HG03103 (cell line): Measurements from ENCODE around the gene ZNF503.

ENCODE experiments used
- ATAC-seq: cut with Tn5 transposase; IDR thresholded peaks from one replicate; pipeline ENCODE4 v1.9.1; 2021; ENCODE audit warnings: low read depth; ENCODE audit not compliant: unreplicated experiment

Gene ZNF503

DNA sequence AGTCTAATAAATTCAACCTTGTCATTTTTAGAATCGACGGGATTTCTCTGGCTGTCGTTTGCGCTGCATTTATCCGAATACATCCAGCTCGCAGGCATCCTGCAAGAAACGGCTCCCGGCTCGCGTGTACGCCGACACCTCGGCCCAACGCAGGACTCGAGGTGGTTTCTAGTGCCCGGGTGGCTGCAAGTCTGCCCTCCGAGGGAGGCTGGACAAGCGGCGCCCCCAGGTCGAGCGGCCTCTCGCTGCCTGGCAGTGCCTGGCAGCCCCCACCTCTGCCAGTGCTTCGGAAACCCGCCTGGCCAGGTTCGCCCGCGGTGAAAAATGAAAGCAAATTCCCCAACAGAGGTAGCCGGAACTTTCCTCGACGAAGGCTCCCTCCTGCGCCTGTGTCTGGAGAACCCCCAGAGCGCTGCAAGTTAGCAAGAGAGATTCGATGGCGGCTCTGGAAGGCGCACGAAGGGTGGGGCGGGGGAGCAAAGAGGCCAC, 5.7 kb upstream of the ZNF503 start:
- no peak for ATAC-seq

DNA sequence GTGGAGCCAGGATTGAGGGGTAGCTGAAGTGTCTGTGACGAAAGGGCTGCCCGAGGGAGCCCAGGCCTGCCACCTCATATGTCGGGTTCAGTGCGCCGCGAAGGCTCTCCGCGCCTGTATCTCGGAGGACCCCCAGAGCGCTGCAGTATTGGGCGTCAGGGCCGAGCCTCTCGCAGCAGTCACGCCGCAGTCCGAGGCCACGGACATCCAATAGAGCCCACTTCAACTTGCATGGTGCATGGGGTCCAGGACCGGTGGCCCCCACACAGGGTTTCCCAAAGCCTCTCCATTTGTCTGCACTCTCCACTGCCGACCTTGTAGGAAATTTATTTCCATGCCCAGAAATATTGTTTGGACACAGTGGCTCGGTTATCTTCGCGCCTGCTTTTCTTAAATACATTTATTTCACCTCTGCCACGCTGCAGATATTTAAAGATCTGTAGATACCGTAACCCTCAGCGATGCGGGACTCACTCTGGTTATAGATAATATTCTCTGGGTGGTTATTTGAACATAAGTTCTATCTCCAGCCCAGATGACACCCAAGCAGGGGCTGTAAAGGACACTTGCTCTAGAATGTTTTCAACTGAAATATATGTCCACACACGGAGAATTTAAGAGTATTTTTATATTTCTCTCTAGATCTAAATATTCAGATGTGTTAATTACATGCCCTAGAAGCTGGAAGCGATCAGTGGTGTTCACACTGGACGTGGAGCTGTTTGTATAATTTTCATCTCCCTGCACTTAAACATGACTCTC, 5.1 kb upstream of the ZNF503 start:
- ATAC-seq: no peak

DNA sequence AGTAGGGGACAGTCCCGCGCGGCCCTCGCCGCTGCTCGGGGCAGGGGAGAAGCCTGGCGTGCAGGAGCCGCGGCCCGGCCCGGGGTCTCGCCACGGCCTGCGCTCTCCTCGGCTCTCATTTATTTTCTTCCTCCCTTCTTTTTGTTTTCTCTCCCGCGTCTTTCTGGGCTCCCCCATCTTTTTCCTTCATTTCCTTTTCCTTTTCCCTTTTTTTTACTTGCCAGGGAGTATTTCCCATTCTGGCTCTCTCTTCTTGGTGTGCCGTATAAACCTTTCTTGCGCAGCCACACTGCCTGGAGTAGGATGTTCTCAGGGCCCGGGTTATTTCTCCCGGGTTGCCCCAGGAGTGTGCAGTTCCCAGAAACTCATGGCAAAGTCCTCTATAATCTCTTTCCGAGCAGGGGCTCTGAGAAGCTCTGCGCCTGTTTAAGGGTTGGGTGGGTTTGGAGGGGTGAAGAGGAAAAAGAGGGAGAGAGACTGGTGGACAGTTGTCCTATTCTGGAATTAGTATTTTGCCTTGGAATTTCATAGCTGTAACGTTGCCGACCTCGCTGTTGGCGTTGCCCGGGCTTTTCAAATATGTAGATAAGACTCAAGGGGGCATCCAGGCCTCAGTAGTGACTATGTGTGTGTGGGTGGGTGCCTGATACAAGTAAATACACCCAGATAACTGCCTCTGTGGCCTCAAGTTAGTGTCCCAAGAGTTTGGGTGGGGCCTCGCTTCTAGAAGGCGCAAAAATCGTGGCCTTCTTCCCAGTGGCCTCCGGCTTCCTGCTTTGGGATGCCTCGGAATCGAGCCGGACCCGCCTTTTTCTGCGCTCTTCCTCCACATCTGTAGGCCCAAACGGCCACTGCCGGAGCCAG, 4.3 kb upstream of the ZNF503 start:
- ATAC-seq: no peak

DNA sequence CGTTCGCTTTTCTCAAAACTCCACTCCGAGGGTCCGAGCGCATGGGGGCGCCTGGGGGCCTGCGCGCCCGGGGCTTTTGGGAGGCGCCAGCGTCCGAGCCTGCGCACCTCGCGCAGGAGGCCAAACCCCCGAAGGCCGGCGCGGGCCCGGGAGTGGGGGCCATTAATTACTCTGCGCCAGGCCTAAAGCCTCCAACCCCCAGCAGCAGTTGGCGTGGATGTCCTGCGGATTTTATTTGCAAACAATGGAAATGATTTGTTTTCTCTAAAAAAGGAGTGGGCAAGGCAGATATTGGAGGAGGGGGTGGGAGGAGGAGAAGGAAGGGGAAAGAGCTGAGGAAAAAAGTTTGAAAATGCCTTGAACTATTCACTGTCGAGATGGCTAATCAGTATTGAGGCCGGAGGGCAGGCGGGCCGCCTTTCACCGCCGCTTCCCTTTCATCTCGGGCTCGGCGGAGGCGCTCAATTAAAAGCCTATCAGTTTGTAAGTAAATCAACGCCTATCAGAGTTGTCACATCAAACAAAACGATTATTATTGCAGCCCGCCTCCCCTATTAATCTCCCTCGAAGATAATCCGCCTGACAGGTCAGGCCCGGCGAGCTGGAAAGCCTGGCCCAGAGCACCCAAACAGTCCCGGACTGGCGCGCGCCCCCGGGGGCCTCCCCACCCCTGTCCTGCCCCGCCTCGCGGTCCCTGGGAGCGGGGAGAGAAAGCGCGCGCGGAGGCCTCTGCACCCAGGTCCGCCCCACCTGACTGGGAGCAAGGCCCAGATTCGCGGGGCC, 3.4 kb upstream of the ZNF503 start:
- no peak for ATAC-seq

DNA sequence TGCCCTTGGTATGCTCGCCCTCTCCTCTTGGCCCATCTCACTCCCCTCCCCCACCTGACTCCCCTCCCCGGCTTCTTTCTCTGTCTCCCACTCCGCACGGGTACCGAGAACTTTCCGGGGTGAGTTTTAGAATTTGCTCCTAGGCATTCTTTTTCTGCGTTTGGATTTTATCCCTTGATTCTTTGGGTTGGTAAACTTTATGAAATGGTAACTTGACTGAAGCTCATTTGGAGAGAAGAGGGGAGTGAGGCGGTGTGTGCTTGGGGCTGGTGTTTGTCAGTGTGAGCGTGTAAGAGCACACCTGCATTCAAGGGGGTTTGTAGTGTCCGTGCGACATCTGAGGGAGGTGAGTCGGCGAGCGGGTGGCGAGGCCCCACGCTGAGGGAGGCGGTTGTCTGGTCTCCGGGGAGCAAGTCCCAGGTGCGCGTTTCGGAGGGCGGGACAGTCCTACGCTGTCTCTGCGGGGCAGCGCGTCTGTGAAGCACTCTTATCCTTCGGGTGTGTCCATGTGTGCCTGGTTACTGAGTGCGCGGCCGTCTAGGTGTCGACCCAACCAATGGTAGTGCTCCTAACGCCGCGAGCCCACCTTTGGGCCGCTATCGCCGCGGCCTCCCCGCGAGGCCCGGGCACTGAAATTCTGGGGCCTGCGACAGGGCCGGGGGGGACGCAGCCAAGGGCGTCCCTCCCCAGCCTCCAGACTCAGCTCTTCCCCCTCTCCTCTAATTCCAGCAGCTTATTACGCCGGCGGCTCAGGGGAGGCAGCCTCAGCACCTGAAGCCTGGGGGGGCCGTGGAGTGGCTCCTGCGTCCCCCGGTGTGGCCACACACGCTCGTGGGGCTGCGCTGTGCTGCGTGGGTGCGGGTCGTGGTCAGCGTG, 2.6 kb upstream of the ZNF503 start:
- no peak for ATAC-seq

DNA sequence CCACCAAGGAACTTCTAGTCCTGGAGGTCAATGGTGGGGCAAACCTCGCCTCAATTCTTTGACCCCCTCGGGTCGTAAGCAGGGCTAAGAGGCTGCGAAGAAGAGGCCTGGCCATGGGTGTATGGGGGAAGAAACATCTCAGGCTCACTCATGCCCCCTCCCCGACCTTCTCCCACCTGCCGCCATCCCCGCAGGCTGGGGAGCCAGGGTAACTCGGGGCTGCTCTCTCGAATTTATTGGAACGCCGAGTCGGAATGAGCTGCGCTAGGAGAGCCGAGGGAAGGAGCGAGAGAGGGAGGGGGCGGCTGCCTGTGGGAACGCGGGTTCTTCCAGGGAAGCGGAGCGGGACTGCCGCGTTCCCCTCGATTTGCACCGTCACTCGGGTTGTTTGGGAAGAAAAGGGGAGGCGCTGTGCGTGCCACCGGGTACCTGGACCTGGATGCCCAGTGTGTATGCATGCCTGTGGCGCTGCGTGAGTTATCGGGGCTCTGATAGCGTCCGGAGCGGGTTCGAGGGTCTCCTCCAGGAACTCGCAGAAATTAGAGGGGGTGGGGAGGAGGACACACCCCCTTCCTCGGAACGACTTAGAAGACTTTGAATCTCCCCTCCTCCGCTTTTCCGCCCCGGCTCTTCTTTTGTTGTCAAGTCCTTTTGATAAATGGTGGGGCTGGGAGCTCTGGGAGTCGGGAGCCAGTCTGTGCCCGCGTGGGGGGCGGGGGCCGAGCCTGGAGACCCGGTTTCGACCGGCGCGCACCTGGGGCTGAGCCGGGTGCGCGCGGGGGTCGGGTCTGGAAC, 1.8 kb upstream of the ZNF503 start:
- ATAC-seq: no peak

DNA sequence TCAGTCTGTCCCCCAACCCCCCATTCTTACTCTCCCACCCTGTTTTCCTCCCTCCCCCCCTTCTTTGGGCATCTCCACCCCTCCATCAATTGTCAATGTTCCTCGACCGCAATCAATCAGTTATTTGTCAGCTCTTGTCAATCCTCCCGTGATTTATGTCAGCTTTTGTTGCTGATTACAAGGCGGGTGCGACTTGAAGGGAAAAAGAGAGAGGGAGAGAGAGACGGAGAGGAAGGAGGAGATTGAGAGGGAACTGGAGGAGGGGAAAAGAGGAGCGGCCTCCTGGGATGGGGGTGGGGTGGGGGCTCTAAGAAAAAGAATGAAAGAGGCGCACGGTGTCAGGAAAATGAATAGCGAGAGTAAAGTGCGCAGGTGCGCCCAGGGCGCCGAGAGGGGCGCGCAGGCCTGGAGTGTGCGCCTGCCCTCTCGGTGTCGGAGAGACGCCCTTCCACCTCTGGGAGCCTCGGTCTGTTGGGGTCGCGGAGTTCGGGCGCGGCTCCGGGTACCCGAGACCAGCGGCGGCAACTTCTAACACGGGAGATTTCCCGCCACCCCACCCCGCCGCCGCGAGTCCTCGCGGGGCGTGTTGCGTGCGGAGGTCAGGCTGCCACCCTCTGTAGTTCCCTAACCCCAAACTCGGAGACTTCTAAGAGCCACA, 1.1 kb upstream of the ZNF503 start:
- ATAC-seq: no peak

DNA sequence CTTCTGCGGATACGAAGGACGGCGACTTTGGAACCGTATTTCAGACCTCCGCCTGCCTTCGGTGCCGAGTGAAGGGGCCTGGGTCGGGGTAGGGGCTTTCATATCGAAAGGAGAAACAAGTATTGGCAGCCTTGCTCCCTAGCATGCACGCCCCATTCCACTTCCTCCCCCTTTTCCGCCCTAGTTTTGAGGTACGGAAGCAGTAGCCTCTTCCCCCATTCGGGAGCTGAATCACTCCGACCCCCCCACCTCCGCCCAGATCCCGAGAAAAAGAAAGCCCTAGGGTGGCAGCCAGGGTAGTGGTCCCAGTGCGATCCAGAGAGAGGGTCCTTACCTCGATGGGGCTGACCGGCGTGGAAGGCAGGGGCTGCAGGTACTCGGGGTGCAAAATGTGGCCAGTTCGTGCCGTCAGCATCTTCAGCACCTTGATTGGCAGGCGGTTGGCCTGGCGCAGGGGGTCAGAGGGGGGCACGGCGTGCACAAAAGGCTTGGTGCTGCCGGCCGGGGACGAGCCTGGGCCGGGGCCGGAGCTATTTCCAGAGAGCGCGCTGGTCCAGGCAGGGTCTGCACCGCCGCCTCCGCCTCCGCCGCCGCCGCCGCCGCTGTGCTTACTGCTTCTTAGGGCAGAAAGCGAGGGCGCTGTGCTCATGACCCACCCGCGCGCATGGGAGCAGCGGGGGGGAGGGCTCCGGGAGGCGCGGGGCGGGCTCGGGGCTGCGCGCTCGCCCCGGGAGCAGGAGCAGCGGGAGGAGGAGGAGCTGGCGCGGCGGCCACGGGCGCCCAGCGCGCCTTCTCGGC, 594 bp downstream of the ZNF503 start:
- ATAC-seq: no peak

DNA sequence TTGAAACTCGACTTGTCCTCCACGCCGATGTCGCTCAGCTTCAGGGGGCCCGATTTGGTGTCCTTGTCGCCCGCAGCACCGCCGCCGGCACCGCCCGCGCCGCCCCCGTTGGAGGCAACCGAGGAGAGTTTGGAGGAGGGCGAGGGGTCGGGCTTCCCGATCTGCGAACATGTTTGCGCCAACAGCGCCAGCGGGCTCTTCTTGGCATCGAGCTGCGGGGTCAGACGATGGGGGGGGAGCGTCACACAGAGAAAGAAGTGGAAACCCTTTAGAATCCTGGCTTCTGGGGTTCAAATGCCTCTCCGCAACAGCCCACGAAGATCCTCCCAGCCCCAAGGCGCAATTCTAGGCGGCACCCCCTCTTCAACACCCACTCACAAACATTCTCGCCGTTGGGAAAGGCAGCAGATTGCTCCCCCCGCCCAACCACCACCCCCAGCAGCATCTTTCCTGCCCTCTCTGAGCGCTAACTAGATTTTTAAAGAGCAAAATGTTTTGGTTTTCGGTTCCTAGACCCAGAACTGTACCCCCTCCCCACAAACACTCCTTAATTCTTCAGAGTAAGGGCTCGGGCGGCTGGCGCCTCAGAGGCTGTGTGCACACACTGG, 1.3 kb downstream of the ZNF503 start:
- no peak for ATAC-seq

DNA sequence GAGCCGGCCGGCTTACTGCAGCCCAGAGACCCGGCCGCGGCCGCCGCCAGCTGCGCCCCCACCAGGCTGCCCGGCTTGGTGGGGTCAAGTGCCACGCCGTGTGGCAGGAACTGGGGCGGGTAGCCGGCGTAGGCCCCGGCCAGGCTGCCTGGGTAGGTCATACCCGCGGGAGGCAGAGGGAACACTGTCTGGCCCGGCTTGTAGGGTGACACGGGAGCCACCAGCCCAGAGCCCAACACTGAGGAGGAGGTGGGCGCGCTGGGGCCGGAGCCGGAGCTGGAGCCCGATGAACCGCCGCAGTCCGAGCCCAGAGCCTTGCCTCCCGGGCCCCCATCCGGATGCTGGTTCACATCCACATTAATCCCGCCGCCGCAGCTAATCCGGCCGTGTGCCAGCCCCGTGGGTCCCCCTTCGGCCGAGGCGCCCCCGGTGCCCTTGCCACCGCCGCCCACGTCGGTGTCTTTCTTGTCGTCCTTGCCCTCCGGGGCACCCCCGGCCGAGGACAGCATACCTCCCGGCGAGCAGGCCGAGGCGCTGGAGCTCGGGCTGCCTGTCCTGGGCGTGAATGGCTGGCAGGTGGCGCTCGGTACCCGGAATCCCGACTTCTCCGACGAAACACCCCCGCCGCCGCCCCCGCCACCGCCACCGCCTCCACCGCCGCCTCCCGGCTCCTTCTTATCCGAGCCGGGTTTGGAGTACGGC, 2.0 kb downstream of the ZNF503 start:
- ATAC-seq: no peak

DNA sequence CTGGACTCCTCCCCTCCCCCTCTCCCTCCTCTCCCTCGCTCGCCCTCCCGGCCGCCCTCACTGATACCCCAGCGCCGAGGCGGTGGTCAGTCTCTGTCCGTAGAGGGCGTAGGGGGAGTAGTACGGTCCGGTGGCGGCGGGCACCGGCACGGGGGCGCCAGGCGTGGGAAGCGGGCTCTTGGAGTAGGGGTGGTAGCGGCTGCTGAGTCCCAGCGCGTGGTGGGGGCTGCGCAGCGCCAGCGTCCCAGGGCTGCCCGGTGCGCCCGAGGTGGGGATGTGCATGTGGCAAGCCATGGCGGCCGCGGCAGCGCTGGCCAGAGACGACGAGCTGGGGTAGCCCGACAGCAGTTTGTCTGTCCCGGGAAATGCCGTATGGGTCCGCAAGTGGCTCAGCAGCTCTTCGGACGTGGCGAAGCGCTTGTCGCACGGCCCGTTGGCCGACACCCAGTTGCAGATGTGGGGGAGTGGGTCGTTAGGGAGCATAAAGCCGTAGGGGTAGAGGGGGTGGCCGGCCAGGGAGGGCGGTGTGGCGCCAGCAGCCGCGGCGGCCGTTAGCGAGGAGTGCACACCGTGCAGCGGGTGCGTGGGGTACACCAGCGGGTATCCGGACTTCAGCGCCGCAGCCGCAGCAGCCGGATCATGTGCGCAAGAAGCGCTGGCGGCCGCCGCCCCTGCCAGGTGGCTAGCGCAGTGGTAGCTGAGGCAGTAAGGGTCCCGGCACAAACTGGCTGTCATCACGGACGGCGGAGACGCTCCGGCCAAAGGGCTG, 2.7 kb downstream of the ZNF503 start:
- no peak for ATAC-seq

DNA sequence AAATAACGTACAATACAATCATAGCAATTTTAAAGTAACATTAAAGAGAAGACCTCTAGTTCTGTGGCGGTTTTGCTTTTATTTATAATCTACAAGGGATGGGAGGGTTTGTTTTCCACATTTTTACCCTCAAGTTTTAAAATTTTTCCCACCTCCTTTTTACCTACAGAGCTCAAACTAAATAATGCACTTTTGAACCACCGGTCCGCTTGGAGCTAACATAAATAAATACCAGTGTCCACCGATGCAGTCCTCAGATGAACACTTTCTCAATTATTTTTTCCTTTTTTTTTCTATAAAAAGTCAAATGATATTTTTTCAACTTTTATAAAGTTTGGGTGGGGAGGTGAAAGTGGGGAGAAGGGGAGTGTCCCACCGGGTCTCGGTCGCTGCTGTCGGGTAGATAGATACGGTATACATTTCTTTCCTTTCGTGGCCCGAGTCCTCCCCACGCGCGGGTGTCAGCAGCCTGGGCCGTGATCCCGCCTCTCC, 3.3 kb downstream of the ZNF503 start:
- ATAC-seq: no peak

DNA sequence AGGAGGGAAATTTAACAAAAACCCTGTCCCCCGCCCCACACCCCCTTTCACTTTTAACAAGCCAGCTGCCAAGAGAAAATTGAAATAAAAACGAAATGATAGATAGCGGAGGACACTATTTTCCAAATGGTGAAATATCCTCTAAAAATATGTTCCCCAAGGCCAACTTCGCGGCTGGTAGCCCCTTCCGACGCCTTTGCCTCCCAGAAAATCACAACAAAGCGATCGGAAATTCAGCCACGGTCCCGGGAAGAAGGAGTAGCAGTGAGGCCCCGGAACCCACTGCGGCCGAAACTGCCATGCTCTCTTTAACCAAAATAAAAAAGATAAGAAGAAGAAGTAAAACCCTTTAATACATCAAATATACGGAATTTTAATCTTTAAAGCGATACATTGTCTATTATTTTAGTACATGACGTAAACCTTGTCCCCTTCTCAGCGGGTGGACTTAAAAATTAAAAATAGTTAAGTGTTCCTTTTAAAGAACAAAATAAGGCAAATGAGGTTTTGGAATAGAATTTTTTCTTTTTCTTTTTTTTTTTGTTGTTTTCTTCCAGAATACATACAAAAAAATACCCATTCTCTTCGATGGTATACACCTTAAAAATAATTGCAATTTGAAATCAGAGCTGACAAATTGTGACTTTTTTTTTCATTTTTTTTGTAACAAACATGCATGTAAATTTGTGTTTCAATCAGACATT, 3.9 kb downstream of the ZNF503 start:
- ATAC-seq: no peak

DNA sequence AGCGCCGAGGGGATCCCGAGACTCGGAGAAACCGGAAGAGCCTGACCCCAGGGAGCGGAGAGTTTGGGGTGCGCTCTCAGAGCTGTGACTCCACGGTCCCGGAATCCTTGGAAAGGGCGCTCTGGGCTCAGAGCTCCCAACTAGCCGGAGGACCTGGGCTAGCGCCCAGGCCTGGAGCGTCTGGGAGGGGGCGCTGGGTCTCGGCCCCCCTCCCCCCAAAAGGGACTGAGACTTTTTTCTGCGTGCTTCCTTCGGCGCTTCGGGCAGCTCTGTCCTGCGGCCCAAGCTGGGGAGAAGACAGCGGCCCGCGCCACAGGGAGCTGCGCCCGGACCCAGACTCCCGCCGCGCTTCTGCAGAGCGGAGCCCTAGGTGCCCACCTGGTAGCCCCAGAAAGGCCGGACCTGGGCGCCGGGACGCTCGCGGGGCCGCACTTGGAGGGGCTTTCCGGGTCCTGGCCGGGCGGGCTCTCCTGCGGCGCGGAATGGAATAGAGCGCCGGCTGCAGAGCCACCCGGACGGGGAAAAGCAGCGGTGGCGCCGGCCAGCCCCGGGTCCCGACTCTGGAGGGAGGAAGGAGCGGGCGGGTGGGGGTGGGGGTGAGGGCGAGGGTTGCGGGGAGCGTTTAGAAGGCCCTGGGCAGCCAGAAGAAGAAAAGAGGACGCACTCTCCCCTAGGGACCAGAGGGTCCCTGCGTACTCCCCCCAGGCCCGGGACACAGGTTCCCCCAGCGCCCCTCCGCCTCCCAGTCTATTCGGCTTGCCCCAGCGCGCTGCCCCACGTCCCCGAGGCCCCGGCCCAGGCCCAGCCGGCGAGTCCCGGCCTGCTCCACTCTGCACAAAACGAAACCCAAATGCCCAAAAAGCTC, 4.7 kb downstream of the ZNF503 start:
- ATAC-seq: no peak
